GM12873 (cell line): ENCODE results near the gene PCDHB1.

Experiments used
- CTCF ChIP-seq: IDR thresholded peaks from 2 replicates; pipeline ENCODE4 v1.5.1; 2012; ENCODE audit warnings: low read depth, mild to moderate bottlenecking, moderate library complexity, low read length, control low read depth; ENCODE audit not compliant: insufficient read depth; ENCODE audit errors: missing control alignments

Gene PCDHB1

GRCh38 chr5:141007791-141008190, 43.4 kb upstream of the PCDHB1 start:
- no peak for TF ChIP-seq CTCF

- TF ChIP-seq CTCF = no peak
These were observed 41.0 kb upstream of the PCDHB1 start for GRCh38 chr5:141010047-141010793.

- no peak for TF ChIP-seq CTCF
These were observed 33.2 kb upstream of the PCDHB1 start for GRCh38 chr5:141017943-141018342.

- TF ChIP-seq CTCF = no peak
These were observed 28.8 kb upstream of the PCDHB1 start for GRCh38 chr5:141022384-141022783.

GRCh38 chr5:141031006-141031405, 20.2 kb upstream of the PCDHB1 start:
- TF ChIP-seq CTCF = no peak

- TF ChIP-seq CTCF = no peak
These were observed 18.5 kb upstream of the PCDHB1 start for GRCh38 chr5:141032626-141033025.

GRCh38 chr5:141039061-141039460, 12.1 kb upstream of the PCDHB1 start:
- TF ChIP-seq CTCF = no peak
